GM18951 (cell line): ENCODE results near the gene FRMD5.
"Not testable (repeated sequence)": the region's sequence is repeated elsewhere in the genome, so short reads cannot be mapped to it uniquely, and the experiment has no call there.

Experiments
- POLR2A ChIP-seq: IDR thresholded peaks from 4 replicates; pipeline ENCODE4 v1.6.1; 2011; ENCODE audit warnings: mild to moderate bottlenecking; ENCODE audit not compliant: insufficient read length, insufficient read depth; ENCODE audit errors: extremely low read depth
- in situ Hi-C: fragments of 300-500 bp; cut with MboI; formaldehyde crosslinking; loops from one replicate; pipeline ENCODE4 v1.12.0; 2022; ENCODE audit warnings: low sequenced_read_pairs, mixed read lengths, inconsistent platforms; ENCODE audit not compliant: unreplicated experiment

Gene FRMD5

DNA sequence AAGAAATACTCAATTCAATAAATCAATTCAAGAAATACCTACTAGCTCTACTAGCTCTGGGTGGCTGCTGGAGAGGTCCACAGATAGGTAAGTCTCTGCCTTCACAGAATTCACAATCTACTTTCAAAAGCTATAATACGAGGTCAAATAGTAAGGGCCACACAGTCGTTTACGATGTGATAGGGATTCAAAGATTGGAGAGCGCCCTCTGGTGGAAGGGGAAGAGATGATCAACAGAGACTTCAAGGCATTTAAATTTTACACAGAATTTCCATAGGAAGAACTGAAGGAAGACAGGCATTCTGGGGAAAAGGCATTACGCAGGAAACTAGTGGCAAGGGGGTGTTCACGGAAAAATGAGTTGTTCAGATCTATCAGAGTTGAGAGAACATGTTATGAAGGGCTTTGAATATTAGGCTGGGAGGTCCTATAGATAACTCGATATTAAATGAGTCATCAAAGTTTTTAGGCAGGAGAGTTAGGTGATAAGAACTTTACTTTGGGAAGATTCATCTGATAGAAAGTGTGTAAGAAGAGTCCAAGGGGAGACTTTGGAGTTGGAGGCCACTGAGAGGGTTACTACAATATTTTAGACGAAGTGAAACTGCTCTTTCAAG lies 128.8 kb downstream of the FRMD5 start:
- in situ Hi-C loops, result loop anchor here (5.0 kb wide), 1 partner anchor 164 kb away; no protein-coding TSS in a partner anchor

GRCh38 chr15:44064706-44065105 lies 130.4 kb downstream of the FRMD5 start:
- no peak for TF ChIP-seq POLR2A
- in situ Hi-C loops, result loop anchor here (5.0 kb wide), 1 partner anchor 162 kb away; no protein-coding TSS in a partner anchor

More for the DNA sequence above, 128.8 kb downstream of the FRMD5 start:
- no peak for TF ChIP-seq POLR2A

GRCh38 chr15:44058126-44058525 lies 136.9 kb downstream of the FRMD5 start:
- in situ Hi-C loops, result no loop called here
- no peak for TF ChIP-seq POLR2A

- no peak for TF ChIP-seq POLR2A
- in situ Hi-C loops, result no loop called here
These were observed 149.4 kb downstream of the FRMD5 start for GRCh38 chr15:44045661-44046060.

DNA sequence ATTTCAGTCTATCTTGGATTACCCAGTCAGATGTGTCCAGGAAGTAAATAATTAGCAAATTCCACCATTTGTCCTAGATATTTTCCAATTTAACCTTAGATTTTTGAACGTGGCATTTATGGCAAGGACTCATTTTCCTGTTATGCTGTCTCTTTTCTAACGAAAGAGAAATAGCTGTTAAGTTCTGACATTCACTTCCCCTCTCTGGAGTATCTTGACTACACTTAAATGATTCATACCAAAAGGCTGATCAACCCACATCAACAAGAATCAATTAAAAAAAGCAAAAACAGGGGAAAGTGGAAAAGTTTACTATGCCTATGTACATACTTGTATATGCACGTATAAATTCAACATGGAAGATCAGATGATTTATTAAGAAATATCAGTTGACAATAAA lies 149.9 kb downstream of the FRMD5 start:
- no peak for TF ChIP-seq POLR2A
- in situ Hi-C loops, result no loop called here

DNA sequence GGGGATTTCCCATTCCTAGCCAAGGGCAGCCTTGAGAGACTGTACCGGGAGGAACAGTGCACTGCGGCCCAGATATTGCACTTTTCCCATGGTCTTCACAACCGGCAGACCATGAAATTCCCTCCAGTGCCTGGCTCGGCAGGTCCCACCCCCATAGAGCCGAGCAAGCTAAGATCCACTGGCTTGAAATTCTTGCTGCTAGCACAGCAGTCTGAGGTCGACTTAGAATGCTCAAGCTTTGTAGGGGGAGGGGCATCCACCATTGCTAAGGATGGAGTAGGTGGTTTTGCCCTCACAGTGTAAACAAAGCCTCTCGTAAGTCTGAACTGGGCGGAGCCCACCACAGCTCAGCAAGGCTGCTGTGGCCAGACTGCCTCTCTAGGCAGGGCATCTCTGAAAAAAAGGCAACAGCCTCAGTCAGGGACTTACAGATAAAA lies 156.3 kb downstream of the FRMD5 start:
- TF ChIP-seq POLR2A, result no peak
- in situ Hi-C loops, result no loop called here

- in situ Hi-C loops, result no loop called here
- no peak for TF ChIP-seq POLR2A
These were observed 159.0 kb downstream of the FRMD5 start for GRCh38 chr15:44035781-44036699.

GRCh38 chr15:44034933-44035624 lies 160.0 kb downstream of the FRMD5 start:
- no peak for TF ChIP-seq POLR2A
- in situ Hi-C loops, result no loop called here

DNA sequence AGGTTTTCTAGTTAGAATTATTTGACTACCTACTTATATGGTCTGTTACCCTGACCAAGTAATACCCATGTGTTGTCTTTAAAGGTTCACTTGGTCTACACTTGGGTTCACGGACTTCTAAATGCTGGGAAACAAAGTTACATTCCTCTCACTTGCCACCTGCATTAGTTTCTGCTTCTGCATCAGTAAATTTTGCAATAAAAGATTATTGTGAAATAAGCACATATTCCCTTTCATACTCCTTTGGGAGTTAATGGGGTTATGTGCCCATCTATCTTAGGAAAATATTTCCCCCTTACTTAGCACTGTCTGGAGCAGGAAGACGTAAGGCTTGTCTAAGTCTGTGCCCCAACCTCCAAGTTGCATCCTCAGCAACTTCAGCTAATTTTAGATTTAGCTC lies 160.7 kb downstream of the FRMD5 start:
- TF ChIP-seq POLR2A, result no peak

GRCh38 chr15:44033894-44034293 lies 161.2 kb downstream of the FRMD5 start:
- no peak for TF ChIP-seq POLR2A
- in situ Hi-C loops, result no loop called here

More for the DNA sequence above, 160.7 kb downstream of the FRMD5 start:
- in situ Hi-C loops, result no loop called here

GRCh38 chr15:44032820-44033219 lies 162.3 kb downstream of the FRMD5 start:
- in situ Hi-C loops, result not testable (repeated sequence)

DNA sequence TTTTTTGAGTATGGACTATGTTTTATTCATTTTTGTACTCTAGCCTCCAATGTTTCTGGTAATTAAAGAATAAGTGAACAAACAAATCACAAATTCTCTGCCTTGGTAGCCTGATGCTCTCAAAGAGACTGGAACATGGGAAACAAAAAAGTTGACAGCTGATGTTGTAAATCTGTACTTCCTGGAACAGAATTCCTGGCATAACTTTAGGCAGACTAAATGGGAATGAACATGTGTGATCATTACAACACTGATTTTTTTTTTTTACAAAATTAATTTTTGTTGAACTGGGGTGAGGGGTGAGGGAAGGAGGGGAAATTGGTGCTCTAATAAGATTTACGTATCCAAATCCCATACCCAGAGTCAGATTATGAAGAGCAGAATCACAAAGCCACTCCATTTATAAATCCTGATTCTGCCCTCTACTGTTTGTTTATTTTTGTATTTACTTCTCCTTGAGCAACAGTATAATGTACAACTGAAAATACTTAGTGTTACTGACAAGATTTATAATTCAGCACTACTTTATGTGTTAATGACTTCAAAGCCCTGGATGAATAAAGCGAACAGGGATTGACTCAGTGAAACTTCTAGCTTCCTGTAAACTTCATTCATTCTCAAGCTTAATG lies 165.0 kb downstream of the FRMD5 start:
- TF ChIP-seq POLR2A, result no peak

DNA sequence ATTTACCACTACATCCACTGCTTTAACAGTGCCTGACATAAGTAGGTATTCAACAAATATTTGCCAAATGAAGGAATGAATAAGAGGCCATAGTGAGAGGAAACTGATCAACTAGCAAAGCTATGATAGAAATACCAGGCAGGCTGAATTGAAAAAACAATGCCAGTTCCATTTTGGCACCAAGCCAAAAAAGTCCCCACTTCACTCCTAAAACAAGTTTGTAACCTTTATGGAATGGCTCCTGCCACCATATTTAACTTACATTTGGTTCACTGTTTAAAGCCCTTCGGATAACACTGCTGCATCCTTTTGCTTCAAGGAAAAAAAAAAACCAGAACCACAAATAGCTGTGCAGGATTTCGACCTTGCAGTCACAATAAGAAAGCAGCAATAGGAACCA lies 166.1 kb downstream of the FRMD5 start:
- in situ Hi-C loops, result no loop called here
- no peak for TF ChIP-seq POLR2A

More for the DNA sequence above, 165.0 kb downstream of the FRMD5 start:
- in situ Hi-C loops, result no loop called here
